ENCODE data around the gene APOL4. TPM values are rescaled to one million over a fixed set of nuclear protein-coding genes. Genes with fewer than 3 reads are reported as not detected.

APOL4 gene
- polyA plus RNA-seq, 1 donor (not counting 4 experiments of a cell fraction or from before 2014, with no cell fraction given), result 0.08 TPM

DNA sequence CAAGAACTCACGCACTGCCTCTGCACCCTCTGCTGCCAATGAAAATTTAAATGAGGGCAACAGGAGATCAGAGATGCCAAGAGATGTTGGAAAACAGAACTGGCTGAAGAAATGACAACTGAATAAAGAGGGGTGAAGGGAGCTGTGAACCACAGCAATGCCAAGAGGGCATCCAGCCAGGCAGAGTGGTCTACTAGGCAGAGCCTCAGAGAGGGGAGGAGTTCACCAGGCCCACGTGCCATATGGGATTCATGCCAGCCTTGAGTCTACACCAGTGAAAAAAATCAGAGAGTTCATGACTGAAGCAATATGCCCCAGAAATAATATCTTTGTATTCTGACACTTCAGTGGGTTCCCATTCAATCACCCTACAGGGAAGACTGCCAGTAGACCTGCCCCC, 33.3 kb upstream of the APOL4 start:
- Histone ChIP-seq H4K20me1 (ENCODE audit: control insufficient read depth, extremely low read depth, insufficient read depth, low read length) (no peaks in the 10 kb centered on the region), H3K9me1 (ENCODE audit: control insufficient read depth, extremely low read depth, insufficient read depth, low read length) (no peaks in the 10 kb centered on the region), H3K4me3 (ENCODE audit: control insufficient read depth in 2 of 3, extremely low read depth in 1 of 3, insufficient read depth in 2 of 3, low read depth in 1 of 3, low read length in 3 of 3) (no peak overlapping the region), H3K79me2 (ENCODE audit: control insufficient read depth, insufficient read depth, low read length) (peaks cover 18% of the 10 kb centered on the region), H3K27ac (ENCODE audit: control insufficient read depth, insufficient read depth, low read length) (no peak overlapping the region), H3K9me3 (ENCODE audit: control insufficient read depth, low read depth, low read length) (no peaks in the 10 kb centered on the region), H3K9ac (ENCODE audit: control insufficient read depth, extremely low read depth, insufficient read depth, low read length) (no peak overlapping the region), H3K4me2 (ENCODE audit: control insufficient read depth, extremely low read depth, insufficient read depth, low read depth, low read length) (no peak overlapping the region), H3K36me3 (ENCODE audit: control insufficient read depth in 2 of 2, extremely low read depth in 1 of 2, insufficient read depth in 2 of 2, low read length in 2 of 2) (peaks cover 9 to 17% of the 10 kb centered on the region in 2 experiments), H3K4me1 (ENCODE audit: control insufficient read depth, extremely low read depth, insufficient read depth, low read length) (peaks cover 16% of the 10 kb centered on the region), H3K27me3 (ENCODE audit: control insufficient read depth, extremely low read depth, insufficient read depth, low read length) (no peaks in the 10 kb centered on the region), H2AFZ (ENCODE audit: control insufficient read depth, low read length) (no peak overlapping the region)
- FAIRE-seq, result no peak
- TF ChIP-seq EZH2 (IDR thresholded peaks at IDR 0.05; ENCODE audit: low read length), result no peak
- TF ChIP-seq, protein P1, sequence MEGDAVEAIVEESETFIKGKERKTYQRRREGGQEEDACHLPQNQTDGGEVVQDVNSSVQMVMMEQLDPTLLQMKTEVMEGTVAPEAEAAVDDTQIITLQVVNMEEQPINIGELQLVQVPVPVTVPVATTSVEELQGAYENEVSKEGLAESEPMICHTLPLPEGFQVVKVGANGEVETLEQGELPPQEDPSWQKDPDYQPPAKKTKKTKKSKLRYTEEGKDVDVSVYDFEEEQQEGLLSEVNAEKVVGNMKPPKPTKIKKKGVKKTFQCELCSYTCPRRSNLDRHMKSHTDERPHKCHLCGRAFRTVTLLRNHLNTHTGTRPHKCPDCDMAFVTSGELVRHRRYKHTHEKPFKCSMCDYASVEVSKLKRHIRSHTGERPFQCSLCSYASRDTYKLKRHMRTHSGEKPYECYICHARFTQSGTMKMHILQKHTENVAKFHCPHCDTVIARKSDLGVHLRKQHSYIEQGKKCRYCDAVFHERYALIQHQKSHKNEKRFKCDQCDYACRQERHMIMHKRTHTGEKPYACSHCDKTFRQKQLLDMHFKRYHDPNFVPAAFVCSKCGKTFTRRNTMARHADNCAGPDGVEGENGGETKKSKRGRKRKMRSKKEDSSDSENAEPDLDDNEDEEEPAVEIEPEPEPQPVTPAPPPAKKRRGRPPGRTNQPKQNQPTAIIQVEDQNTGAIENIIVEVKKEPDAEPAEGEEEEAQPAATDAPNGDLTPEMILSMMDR (optimal IDR thresholded peaks at IDR 0.05 in 1 of 3, IDR thresholded peaks at IDR 0.05 in 1 of 3, conservative IDR thresholded peaks at IDR 0.05 in 1 of 3; ENCODE audit: extremely low read depth in 1 of 3, insufficient read depth in 2 of 3, low read length in 3 of 3), result no peak
- dilution Hi-C loops (cut with MboI; ENCODE audit: extremely low pct_ligation_motif_present, low sequenced_read_pairs), result no loop called here
- no peak for DNase-seq (ENCODE audit: low read depth, low spot score)

DNA sequence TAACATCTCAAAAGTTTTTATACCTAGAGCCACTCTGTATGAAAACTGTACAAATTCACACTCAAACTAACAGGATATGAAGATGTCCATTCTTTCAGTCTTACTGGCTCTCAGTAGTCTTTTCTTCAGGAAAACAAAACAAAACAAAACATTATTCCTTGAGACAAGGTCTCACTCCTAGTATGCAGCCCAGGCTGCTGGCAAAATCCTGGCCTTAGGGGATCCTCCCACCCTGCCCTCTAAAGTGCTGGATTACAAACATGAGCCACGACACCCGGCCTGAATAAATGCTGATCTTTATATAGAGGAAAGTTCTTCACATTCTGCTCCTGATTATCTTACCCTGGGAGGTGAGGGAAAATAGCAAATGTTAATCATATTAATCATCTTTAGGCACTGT, 32.6 kb upstream of the APOL4 start:
- DNase-seq (ENCODE audit: low read depth, low spot score) (no peak), FAIRE-seq (no peak)
- no peaks in the 10 kb centered on the region for H3K9me1 ChIP-seq (ENCODE audit: control insufficient read depth, extremely low read depth, insufficient read depth, low read length)
- H3K9ac ChIP-seq (ENCODE audit: control insufficient read depth, extremely low read depth, insufficient read depth, low read length), result no peak overlapping the region
- no peak overlapping the region for H3K4me2 ChIP-seq (ENCODE audit: control insufficient read depth, extremely low read depth, insufficient read depth, low read depth, low read length)
- dilution Hi-C loops (cut with MboI; ENCODE audit: extremely low pct_ligation_motif_present, low sequenced_read_pairs), result no loop called here
- peaks cover 14% of the 10 kb centered on the region for H3K4me1 ChIP-seq (ENCODE audit: control insufficient read depth, extremely low read depth, insufficient read depth, low read length)
- no peaks in the 10 kb centered on the region for H3K9me3 ChIP-seq (ENCODE audit: control insufficient read depth, low read depth, low read length)
- no peak overlapping the region for H3K27ac ChIP-seq (ENCODE audit: control insufficient read depth, insufficient read depth, low read length)
- TF ChIP-seq, protein P1 (optimal IDR thresholded peaks at IDR 0.05 in 1 of 3, IDR thresholded peaks at IDR 0.05 in 1 of 3, conservative IDR thresholded peaks at IDR 0.05 in 1 of 3; ENCODE audit: extremely low read depth in 1 of 3, insufficient read depth in 2 of 3, low read length in 3 of 3), result no peak
- no peak for TF ChIP-seq EZH2 (IDR thresholded peaks at IDR 0.05; ENCODE audit: low read length)
- no peak overlapping the region for H3K4me3 ChIP-seq (ENCODE audit: control insufficient read depth in 2 of 3, extremely low read depth in 1 of 3, insufficient read depth in 2 of 3, low read depth in 1 of 3, low read length in 3 of 3)
- H2AFZ ChIP-seq (ENCODE audit: control insufficient read depth, low read length), result no peak overlapping the region
- H3K79me2 ChIP-seq (ENCODE audit: control insufficient read depth, insufficient read depth, low read length), result peaks cover 18% of the 10 kb centered on the region
- H4K20me1 ChIP-seq (ENCODE audit: control insufficient read depth, extremely low read depth, insufficient read depth, low read length), result no peaks in the 10 kb centered on the region
- H3K36me3 ChIP-seq (ENCODE audit: control insufficient read depth in 2 of 2, extremely low read depth in 1 of 2, insufficient read depth in 2 of 2, low read length in 2 of 2), result peaks cover 9 to 17% of the 10 kb centered on the region in 2 experiments
- no peaks in the 10 kb centered on the region for H3K27me3 ChIP-seq (ENCODE audit: control insufficient read depth, extremely low read depth, insufficient read depth, low read length)

All from keratinocyte (primary cell).